DOHH2 (cell line): Measurements from ENCODE around the gene PPM1M.

ENCODE experiments used
- H3F3A ChIP-seq: fragments of 200-600 bp; sonication (generic), shearing (Covaris generic); 2 replicates; pipeline ENCODE4 v1.6.0; 2016; ENCODE audit warnings: antibody characterized with exemption, mild to moderate bottlenecking; ENCODE audit not compliant: control insufficient read depth, insufficient read depth
- H3K27ac ChIP-seq: fragments of 200-600 bp; sonication (generic); 2 replicates; pipeline ENCODE4 v1.5.1; 2014; ENCODE audit warnings: low read depth, mild to moderate bottlenecking, low read length, moderate library complexity
- H3K27me3 ChIP-seq: fragments of 200-600 bp; sonication (generic); 2 replicates; pipeline ENCODE4 v1.6.1; 2014; ENCODE audit warnings: mild to moderate bottlenecking, low read length, mixed read lengths; ENCODE audit not compliant: control insufficient read depth
- H3K36me3 ChIP-seq: fragments of 200-600 bp; sonication (generic); 2 replicates; pipeline ENCODE4 v1.6.1; 2014; ENCODE audit warnings: mild to moderate bottlenecking, low read length, moderate library complexity, mixed read lengths; ENCODE audit not compliant: control insufficient read depth
- H3K4me1 ChIP-seq: fragments of 200-600 bp; sonication (generic); 2 replicates; pipeline ENCODE4 v1.6.1; 2014; ENCODE audit warnings: mild to moderate bottlenecking, low read length, mixed read lengths; ENCODE audit not compliant: control insufficient read depth
- H3K4me2 ChIP-seq: fragments of 200-600 bp; sonication (generic); 2 replicates; pipeline ENCODE4 v1.6.0; 2014; ENCODE audit warnings: mild to moderate bottlenecking, low read length, moderate library complexity
- H3K4me3 ChIP-seq: fragments of 200-600 bp; sonication (generic); 2 replicates; pipeline ENCODE4 v1.5.1; 2014; ENCODE audit warnings: mild to moderate bottlenecking, low read length, mixed read lengths
- H3K79me2 ChIP-seq: fragments of 200-600 bp; sonication (generic); 2 replicates; pipeline ENCODE4 v1.6.1; 2014; ENCODE audit warnings: mild to moderate bottlenecking, low read length, mixed read lengths; ENCODE audit not compliant: control insufficient read depth
- H3K9me2 ChIP-seq: fragments of 200-600 bp; sonication (generic); replicated peaks from 2 replicates; pipeline ENCODE4 v1.6.1; 2014; ENCODE audit warnings: mild to moderate bottlenecking, low read length, mixed read lengths; ENCODE audit not compliant: control insufficient read depth
- H3K9me3 ChIP-seq: fragments of 200-600 bp; sonication (generic); 2 replicates; pipeline ENCODE4 v1.6.1; 2014; ENCODE audit warnings: antibody characterized with exemption, low read length, mixed read lengths; ENCODE audit not compliant: control insufficient read depth, insufficient read depth
- H4K20me1 ChIP-seq: fragments of 200-600 bp; sonication (generic); 2 replicates; pipeline ENCODE4 v1.6.0; 2014; ENCODE audit warnings: low read depth, mild to moderate bottlenecking, antibody characterized with exemption, low read length, moderate library complexity; ENCODE audit not compliant: control insufficient read depth, insufficient read depth
- CTCF ChIP-seq: fragments of 200-600 bp; sonication (generic); IDR thresholded peaks from one replicate; pipeline ENCODE4 v1.5.1; 2014; ENCODE audit warnings: antibody characterized with exemption, mild to moderate bottlenecking, low read depth, low read length; ENCODE audit not compliant: poor library complexity, severe bottlenecking
- EZH2phosphoT487 ChIP-seq: fragments of 200-600 bp; sonication (generic); IDR thresholded peaks from 2 replicates; pipeline ENCODE4 v1.6.1; 2017; ENCODE audit warnings: borderline replicate concordance, mild to moderate bottlenecking, antibody characterized with exemption, low read length, moderate library complexity, mixed read lengths

PPM1M gene

GRCh38 chr3:52259035-52259434, 13.5 kb downstream of the PPM1M start:
- H3K27ac ChIP-seq, result no peak overlapping the region
- TF ChIP-seq EZH2phosphoT487, result no peak
- no peak for TF ChIP-seq CTCF
- H3K27me3 ChIP-seq, result no peaks in the 10 kb centered on the region
- H3K9me3 ChIP-seq, result no peaks in the 10 kb centered on the region
- peaks cover 12% of the 10 kb centered on the region; the same call in 1 of the 2 replicates for H4K20me1 ChIP-seq
- H3K4me3 ChIP-seq, result no peak overlapping the region
- H3K79me2 ChIP-seq, result peaks cover 52% of the 10 kb centered on the region
- H3K4me2 ChIP-seq, result no peak overlapping the region
- peaks cover 34% of the 10 kb centered on the region for H3K4me1 ChIP-seq
- peaks cover 14% of the 10 kb centered on the region for H3F3A ChIP-seq
- no peaks in the 10 kb centered on the region for H3K9me2 ChIP-seq
- peaks cover 98% of the 10 kb centered on the region for H3K36me3 ChIP-seq

GRCh38 chr3:52259448-52259847, 13.9 kb downstream of the PPM1M start:
- peaks cover 12% of the 10 kb centered on the region for H3F3A ChIP-seq
- H3K4me1 ChIP-seq, result peaks cover 29% of the 10 kb centered on the region
- no peaks in the 10 kb centered on the region for H3K27me3 ChIP-seq
- H3K4me2 ChIP-seq, result no peak overlapping the region
- H3K4me3 ChIP-seq, result no peak overlapping the region
- no peak for TF ChIP-seq CTCF
- no peak for TF ChIP-seq EZH2phosphoT487
- peaks cover 11% of the 10 kb centered on the region; the same call in 1 of the 2 replicates for H4K20me1 ChIP-seq
- no peak overlapping the region for H3K27ac ChIP-seq
- peaks cover 98% of the 10 kb centered on the region for H3K36me3 ChIP-seq
- H3K9me2 ChIP-seq, result no peaks in the 10 kb centered on the region
- no peaks in the 10 kb centered on the region for H3K9me3 ChIP-seq
- H3K79me2 ChIP-seq, result peaks cover 57% of the 10 kb centered on the region

GRCh38 chr3:52262447-52262846, 16.9 kb downstream of the PPM1M start:
- H4K20me1 ChIP-seq, result no peaks in the 10 kb centered on the region; the same call in 1 of the 2 replicates
- H3K36me3 ChIP-seq, result peaks cover 96% of the 10 kb centered on the region
- no peak overlapping the region for H3K4me2 ChIP-seq
- peaks cover 68% of the 10 kb centered on the region for H3K79me2 ChIP-seq
- H3K4me1 ChIP-seq, result peaks cover under 1% of the 10 kb centered on the region; the same call in 1 of the 2 replicates
- H3K9me3 ChIP-seq, result no peaks in the 10 kb centered on the region
- H3K4me3 ChIP-seq, result no peak overlapping the region
- H3K27me3 ChIP-seq, result no peaks in the 10 kb centered on the region
- no peaks in the 10 kb centered on the region for H3K9me2 ChIP-seq
- H3F3A ChIP-seq, result 0 out of 2 replicates have a peak, but pooled peaks cover 3% of the 10 kb centered on the region
- H3K27ac ChIP-seq, result no peak overlapping the region
- no peak for TF ChIP-seq CTCF
- TF ChIP-seq EZH2phosphoT487, result no peak

GRCh38 chr3:52265387-52265786, 19.8 kb downstream of the PPM1M start:
- no peak for TF ChIP-seq EZH2phosphoT487
- peak; percentile 33 for TF ChIP-seq CTCF
- H4K20me1 ChIP-seq, result no peaks in the 10 kb centered on the region; the same call in 1 of the 2 replicates
- no peak overlapping the region for H3K4me2 ChIP-seq
- peaks cover 86% of the 10 kb centered on the region for H3K79me2 ChIP-seq
- H3K9me2 ChIP-seq, result no peaks in the 10 kb centered on the region
- no peaks in the 10 kb centered on the region for H3K9me3 ChIP-seq
- no peaks in the 10 kb centered on the region for H3K27me3 ChIP-seq
- no peaks in the 10 kb centered on the region for H3F3A ChIP-seq
- no peak overlapping the region for H3K27ac ChIP-seq
- H3K4me1 ChIP-seq, result no peaks in the 10 kb centered on the region
- H3K36me3 ChIP-seq, result peaks cover 95% of the 10 kb centered on the region
- no peak overlapping the region for H3K4me3 ChIP-seq
